ENCODE measurements around the gene VWA2.

VWA2 gene

GRCh38 chr10:114308531-114309363 lies 69.7 kb downstream of the VWA2 start:
- Histone ChIP-seq H3K4me3 (no peak overlapping the region), H3K36me3 (ENCODE audit: insufficient read depth, low read length) (no peaks in the 10 kb centered on the region), H3K27ac (no peak overlapping the region), H3K9ac (ENCODE audit: insufficient read length) (no peak overlapping the region), H3K9me3 (ENCODE audit: low read depth, low read length) (no peaks in the 10 kb centered on the region)
- DNase-seq (ENCODE audit: low read depth, low spot score) = no peak
- TF ChIP-seq FOXP2 (optimal IDR thresholded peaks at IDR 0.05; ENCODE audit: control extremely low read depth, extremely low read length, insufficient read depth) (no peak), EZH2 (IDR thresholded peaks at IDR 0.05) (no peak), POLR2AphosphoS5 (IDR thresholded peaks at IDR 0.05; ENCODE audit: borderline replicate concordance, low read depth, low read length) (no peak)

- H3K9me3 ChIP-seq (ENCODE audit: low read depth, low read length) = no peaks in the 10 kb centered on the region
- H3K27ac ChIP-seq = no peak overlapping the region
- no peak for DNase-seq (ENCODE audit: low read depth, low spot score)
- H3K36me3 ChIP-seq (ENCODE audit: insufficient read depth, low read length) = no peaks in the 10 kb centered on the region
- H3K9ac ChIP-seq (ENCODE audit: insufficient read length) = no peak overlapping the region
- H3K4me3 ChIP-seq = no peak overlapping the region
- no peak for TF ChIP-seq EZH2 (IDR thresholded peaks at IDR 0.05)
- TF ChIP-seq FOXP2 (optimal IDR thresholded peaks at IDR 0.05; ENCODE audit: control extremely low read depth, extremely low read length, insufficient read depth) = no peak
These were observed 70.3 kb downstream of the VWA2 start for GRCh38 chr10:114309364-114309651.

GRCh38 chr10:114310346-114310745 lies 71.3 kb downstream of the VWA2 start:
- TF ChIP-seq POLR2AphosphoS5 (IDR thresholded peaks at IDR 0.05; ENCODE audit: borderline replicate concordance, low read depth, low read length) = no peak
- no peak for TF ChIP-seq FOXP2 (optimal IDR thresholded peaks at IDR 0.05; ENCODE audit: control extremely low read depth, extremely low read length, insufficient read depth)
- TF ChIP-seq EZH2 (IDR thresholded peaks at IDR 0.05) = no peak
- H3K9ac ChIP-seq (ENCODE audit: insufficient read length) = no peak overlapping the region
- no peak for DNase-seq (ENCODE audit: low read depth, low spot score)
- H3K27ac ChIP-seq = no peak overlapping the region
- H3K9me3 ChIP-seq (ENCODE audit: low read depth, low read length) = no peaks in the 10 kb centered on the region
- H3K4me3 ChIP-seq = no peak overlapping the region
- no peaks in the 10 kb centered on the region for H3K36me3 ChIP-seq (ENCODE audit: insufficient read depth, low read length)

GRCh38 chr10:114311023-114311422 lies 72.0 kb downstream of the VWA2 start:
- H3K27ac ChIP-seq = no peak overlapping the region
- no peak for DNase-seq (ENCODE audit: low read depth, low spot score)
- TF ChIP-seq EZH2 (IDR thresholded peaks at IDR 0.05) (no peak), POLR2AphosphoS5 (IDR thresholded peaks at IDR 0.05; ENCODE audit: borderline replicate concordance, low read depth, low read length) (no peak)
- no peak overlapping the region for H3K9ac ChIP-seq (ENCODE audit: insufficient read length)
- H3K9me3 ChIP-seq (ENCODE audit: low read depth, low read length) = no peaks in the 10 kb centered on the region
- no peak overlapping the region for H3K4me3 ChIP-seq
- no peaks in the 10 kb centered on the region for H3K36me3 ChIP-seq (ENCODE audit: insufficient read depth, low read length)

- no peak overlapping the region for H3K9ac ChIP-seq (ENCODE audit: insufficient read length)
- no peaks in the 10 kb centered on the region for H3K9me3 ChIP-seq (ENCODE audit: low read depth, low read length)
- H3K36me3 ChIP-seq (ENCODE audit: insufficient read depth, low read length) = no peaks in the 10 kb centered on the region
- no peak overlapping the region for H3K4me3 ChIP-seq
- TF ChIP-seq FOXP2 (optimal IDR thresholded peaks at IDR 0.05; ENCODE audit: control extremely low read depth, extremely low read length, insufficient read depth) (no peak), EZH2 (IDR thresholded peaks at IDR 0.05) (no peak), POLR2AphosphoS5 (IDR thresholded peaks at IDR 0.05; ENCODE audit: borderline replicate concordance, low read depth, low read length) (no peak)
- DNase-seq (ENCODE audit: low read depth, low spot score) = no peak
- H3K27ac ChIP-seq = no peak overlapping the region
These were observed 72.6 kb downstream of the VWA2 start for GRCh38 chr10:114311496-114312209.

GRCh38 chr10:114313139-114313538 lies 74.1 kb downstream of the VWA2 start:
- Histone ChIP-seq H3K27ac (no peak overlapping the region), H3K9ac (ENCODE audit: insufficient read length) (no peak overlapping the region), H3K9me3 (ENCODE audit: low read depth, low read length) (no peaks in the 10 kb centered on the region), H3K4me3 (no peak overlapping the region), H3K36me3 (ENCODE audit: insufficient read depth, low read length) (no peaks in the 10 kb centered on the region)
- no peak for TF ChIP-seq EZH2 (IDR thresholded peaks at IDR 0.05)
- no peak for TF ChIP-seq POLR2AphosphoS5 (IDR thresholded peaks at IDR 0.05; ENCODE audit: borderline replicate concordance, low read depth, low read length)
- no peak for TF ChIP-seq FOXP2 (optimal IDR thresholded peaks at IDR 0.05; ENCODE audit: control extremely low read depth, extremely low read length, insufficient read depth)
- DNase-seq (ENCODE audit: low read depth, low spot score) = no peak

GRCh38 chr10:114313866-114314265 lies 74.8 kb downstream of the VWA2 start:
- Histone ChIP-seq H3K27ac (no peak overlapping the region), H3K4me3 (no peak overlapping the region), H3K36me3 (ENCODE audit: insufficient read depth, low read length) (no peaks in the 10 kb centered on the region), H3K9me3 (ENCODE audit: low read depth, low read length) (no peaks in the 10 kb centered on the region), H3K9ac (ENCODE audit: insufficient read length) (no peak overlapping the region)
- DNase-seq (ENCODE audit: low read depth, low spot score) = no peak
- TF ChIP-seq POLR2AphosphoS5 (IDR thresholded peaks at IDR 0.05; ENCODE audit: borderline replicate concordance, low read depth, low read length) (no peak), FOXP2 (optimal IDR thresholded peaks at IDR 0.05; ENCODE audit: control extremely low read depth, extremely low read length, insufficient read depth) (no peak), EZH2 (IDR thresholded peaks at IDR 0.05) (no peak)

GRCh38 chr10:114315566-114316420 lies 76.7 kb downstream of the VWA2 start:
- no peak overlapping the region for H3K9ac ChIP-seq (ENCODE audit: insufficient read length)
- H3K27ac ChIP-seq = no peak overlapping the region
- no peak overlapping the region for H3K4me3 ChIP-seq
- no peaks in the 10 kb centered on the region for H3K36me3 ChIP-seq (ENCODE audit: insufficient read depth, low read length)
- TF ChIP-seq FOXP2 (optimal IDR thresholded peaks at IDR 0.05; ENCODE audit: control extremely low read depth, extremely low read length, insufficient read depth) (no peak), EZH2 (IDR thresholded peaks at IDR 0.05) (no peak), POLR2AphosphoS5 (IDR thresholded peaks at IDR 0.05; ENCODE audit: borderline replicate concordance, low read depth, low read length) (no peak)
- no peak for DNase-seq (ENCODE audit: low read depth, low spot score)
- no peaks in the 10 kb centered on the region for H3K9me3 ChIP-seq (ENCODE audit: low read depth, low read length)
